Ovary (tissue), 3 donors: ENCODE results near the gene NIPAL4.

ENCODE experiments used
- CTCF ChIP-seq, 3 donors: fragments of 450-650 bp in 2 of 3; fragments of 200-600 bp in 1 of 3; IDR thresholded peaks; one replicate each; pipeline versions ENCODE4 v1.5.1 to v1.8.0; 2016 to 2022; ENCODE audit warnings: antibody characterized with exemption in 3 of 3, mild to moderate bottlenecking in 1 of 3
- EP300 ChIP-seq: sonication (generic); formaldehyde crosslinking; IDR thresholded peaks from one replicate; pipeline ENCODE4 v1.6.1; 2017; ENCODE audit warnings: antibody characterized with exemption
- POLR2A ChIP-seq: fragments of 450-650 bp; IDR thresholded peaks from one replicate; pipeline ENCODE4 v1.6.1; 2017; ENCODE audit warnings: antibody characterized with exemption, mild to moderate bottlenecking, moderate library complexity
- donor health status: DM: no; HTN: no; CAD: no.

- TF ChIP-seq CTCF (IDR thresholded peaks at IDR 0.05) (no peak), POLR2A (no peak), EP300 (no peak)
Observed at GRCh38 chr5:157464519-157465171, 4.6 kb downstream of the NIPAL4 start.
